Mononuclear cell (primary cell): Measurements from ENCODE around the gene PLS1. TPM values are rescaled to one million over a fixed set of nuclear protein-coding genes. Genes with fewer than 3 reads are reported as not detected.
"Not testable (repeated sequence)": the region's sequence is repeated elsewhere in the genome, so short reads cannot be mapped to it uniquely, and the experiment has no call there.

Source experiments
- H3K27me3 ChIP-seq: 2 replicates; pipeline ENCODE4 v1.6.0; 2011; ENCODE audit warnings: low read length, control low read depth; ENCODE audit not compliant: insufficient read depth
- H3K4me1 ChIP-seq: 2 replicates; pipeline ENCODE4 v1.5.1; 2011; ENCODE audit warnings: mild to moderate bottlenecking, low read length, control low read depth; ENCODE audit not compliant: insufficient read depth
- H3K4me3 ChIP-seq: 2 replicates; pipeline ENCODE4 v1.5.1; 2011; ENCODE audit warnings: mild to moderate bottlenecking, low read length, moderate library complexity
- H3K9me3 ChIP-seq: 2 replicates; pipeline ENCODE4 v1.5.1; 2011; ENCODE audit warnings: low read depth, mild to moderate bottlenecking, control low read depth, low read length
- total RNA-seq: library from RNA; depleted of rRNA; stranded (reverse); fragments of >200 nt; gene quantifications from one replicate; pipeline ENCODE4 v1.2.3, GENCODE V29; 2012

Gene PLS1
- total RNA-seq, 1 donor = 1.2 TPM

- H3K9me3 ChIP-seq = no peaks in the 10 kb centered on the region
- H3K4me1 ChIP-seq = peaks cover 35% of the 10 kb centered on the region
- no peak overlapping the region for H3K4me3 ChIP-seq
- H3K27me3 ChIP-seq = no peaks in the 10 kb centered on the region
These were observed 16.2 kb upstream of the PLS1 start for GRCh38 chr3:142580061-142580423.

- H3K4me1 ChIP-seq = peaks cover 27% of the 10 kb centered on the region
- H3K27me3 ChIP-seq, H3K4me3 ChIP-seq, H3K9me3 ChIP-seq: not testable (repeated sequence)
These were observed 15.1 kb upstream of the PLS1 start for GRCh38 chr3:142581070-142581469.

DNA sequence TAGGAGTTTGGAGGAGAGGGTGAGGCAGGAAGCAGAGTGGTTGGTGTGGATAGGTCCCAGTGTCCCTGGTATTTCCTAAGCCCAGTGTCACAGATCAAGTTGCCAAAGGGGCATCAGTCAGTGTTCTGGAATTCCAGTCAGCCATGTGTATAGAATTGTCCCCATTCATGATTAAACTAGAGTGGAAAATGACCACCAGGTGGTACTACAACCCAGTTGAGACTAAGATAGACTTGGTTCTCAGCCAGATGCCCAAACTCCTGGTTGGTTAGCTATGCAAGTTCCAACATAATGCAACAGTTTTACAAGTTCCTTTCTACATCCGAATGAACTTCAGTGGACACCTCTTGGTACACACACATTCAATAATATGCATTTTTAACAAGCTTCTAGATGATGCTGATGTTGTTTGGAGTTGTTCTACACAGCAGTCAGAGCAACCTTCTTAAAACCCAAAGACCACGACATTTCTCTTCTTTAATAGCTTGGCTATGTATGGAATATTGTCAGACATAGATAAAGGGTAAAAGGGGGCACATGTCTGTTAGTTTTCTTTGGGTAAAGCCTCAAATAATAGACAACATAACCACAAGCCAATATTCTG, 9.3 kb upstream of the PLS1 start:
- Histone ChIP-seq H3K4me1 (no peaks in the 10 kb centered on the region), H3K9me3 (no peaks in the 10 kb centered on the region), H3K27me3 (no peaks in the 10 kb centered on the region), H3K4me3 (no peak overlapping the region)

DNA sequence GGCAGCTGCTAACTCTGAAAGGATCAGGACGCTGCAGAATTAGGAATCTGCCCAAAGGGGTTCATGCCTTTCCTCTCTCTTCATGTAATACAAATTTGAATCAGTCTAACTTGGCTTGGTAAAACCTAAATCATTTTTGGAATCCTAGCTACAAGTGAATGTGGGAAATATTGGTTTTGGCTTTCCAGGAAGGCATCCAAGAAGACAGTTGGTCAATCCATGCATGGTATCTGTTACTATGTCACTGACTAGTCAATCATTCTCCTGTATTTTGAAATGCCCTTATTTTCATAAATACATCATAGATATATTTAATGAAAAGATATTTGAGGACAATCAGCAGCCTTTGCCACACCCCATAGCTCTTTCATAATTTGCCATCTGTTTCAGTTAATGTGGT, 7.5 kb upstream of the PLS1 start:
- H3K4me3 ChIP-seq = no peak overlapping the region
- H3K4me1 ChIP-seq = no peaks in the 10 kb centered on the region
- H3K9me3 ChIP-seq = no peaks in the 10 kb centered on the region
- no peaks in the 10 kb centered on the region for H3K27me3 ChIP-seq

DNA sequence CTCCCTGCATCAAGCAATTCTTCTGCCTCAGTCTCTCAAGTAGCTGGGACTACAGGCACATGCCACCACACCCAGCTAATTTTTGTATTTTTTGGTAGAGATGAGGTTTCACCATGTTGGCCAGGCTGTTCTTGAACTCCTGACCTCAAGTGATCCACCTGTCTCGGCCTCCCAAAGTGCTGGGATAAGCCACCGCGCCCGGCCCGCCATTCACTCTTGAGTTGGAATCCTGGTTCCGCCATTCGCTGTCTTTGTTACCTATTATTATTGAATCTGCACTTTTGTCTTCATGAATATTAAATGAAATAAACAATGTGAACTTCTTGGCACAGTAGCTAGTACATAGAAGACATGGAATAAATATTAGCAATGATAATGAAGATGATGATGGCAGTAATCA, 3.9 kb upstream of the PLS1 start:
- peaks cover 11% of the 10 kb centered on the region for H3K4me1 ChIP-seq
- not testable (repeated sequence) for H3K4me3 ChIP-seq, H3K27me3 ChIP-seq, H3K9me3 ChIP-seq

GRCh38 chr3:142595141-142595540, 1.1 kb upstream of the PLS1 start:
- no peaks in the 10 kb centered on the region for H3K9me3 ChIP-seq
- no peaks in the 10 kb centered on the region for H3K27me3 ChIP-seq
- H3K4me1 ChIP-seq = peaks cover 11% of the 10 kb centered on the region
- H3K4me3 ChIP-seq = no peak overlapping the region

GRCh38 chr3:142595581-142595950, 627 bp upstream of the PLS1 start:
- Histone ChIP-seq H3K9me3 (no peaks in the 10 kb centered on the region), H3K4me1 (peaks cover 11% of the 10 kb centered on the region), H3K27me3 (no peaks in the 10 kb centered on the region), H3K4me3 (peak overlapping the region; percentile 66)

- Histone ChIP-seq H3K4me1 (peaks cover 11% of the 10 kb centered on the region), H3K4me3 (peak overlapping the region; percentile 66), H3K9me3 (no peaks in the 10 kb centered on the region), H3K27me3 (no peaks in the 10 kb centered on the region)
These were observed 514 bp downstream of the PLS1 start for GRCh38 chr3:142596726-142597088.

- Histone ChIP-seq H3K27me3 (no peaks in the 10 kb centered on the region), H3K4me1 (peaks cover 11% of the 10 kb centered on the region), H3K4me3 (no peak overlapping the region), H3K9me3 (no peaks in the 10 kb centered on the region)
These were observed 1.7 kb downstream of the PLS1 start for GRCh38 chr3:142597906-142598305.

DNA sequence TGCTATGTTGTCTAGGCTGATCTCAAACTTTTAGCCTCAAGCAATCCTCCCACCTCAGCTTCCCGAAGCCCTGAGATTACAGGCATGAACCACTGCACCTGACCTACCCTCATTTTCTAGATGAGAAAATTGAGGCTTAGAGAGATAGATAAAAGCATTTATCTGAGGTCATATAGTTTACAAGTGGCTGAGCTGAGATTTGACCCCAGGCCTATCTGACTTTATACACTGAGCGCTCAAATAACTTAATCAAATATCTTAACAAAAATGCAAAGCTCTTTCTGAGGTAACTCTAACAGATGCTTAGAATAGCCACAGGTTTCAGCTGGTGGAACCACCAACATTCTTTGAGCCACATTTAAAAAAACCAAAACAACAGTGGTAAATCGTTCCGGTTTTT, 5.5 kb downstream of the PLS1 start:
- Histone ChIP-seq H3K4me3 (no peak overlapping the region), H3K27me3 (no peaks in the 10 kb centered on the region), H3K4me1 (peaks cover 2% of the 10 kb centered on the region), H3K9me3 (no peaks in the 10 kb centered on the region)

DNA sequence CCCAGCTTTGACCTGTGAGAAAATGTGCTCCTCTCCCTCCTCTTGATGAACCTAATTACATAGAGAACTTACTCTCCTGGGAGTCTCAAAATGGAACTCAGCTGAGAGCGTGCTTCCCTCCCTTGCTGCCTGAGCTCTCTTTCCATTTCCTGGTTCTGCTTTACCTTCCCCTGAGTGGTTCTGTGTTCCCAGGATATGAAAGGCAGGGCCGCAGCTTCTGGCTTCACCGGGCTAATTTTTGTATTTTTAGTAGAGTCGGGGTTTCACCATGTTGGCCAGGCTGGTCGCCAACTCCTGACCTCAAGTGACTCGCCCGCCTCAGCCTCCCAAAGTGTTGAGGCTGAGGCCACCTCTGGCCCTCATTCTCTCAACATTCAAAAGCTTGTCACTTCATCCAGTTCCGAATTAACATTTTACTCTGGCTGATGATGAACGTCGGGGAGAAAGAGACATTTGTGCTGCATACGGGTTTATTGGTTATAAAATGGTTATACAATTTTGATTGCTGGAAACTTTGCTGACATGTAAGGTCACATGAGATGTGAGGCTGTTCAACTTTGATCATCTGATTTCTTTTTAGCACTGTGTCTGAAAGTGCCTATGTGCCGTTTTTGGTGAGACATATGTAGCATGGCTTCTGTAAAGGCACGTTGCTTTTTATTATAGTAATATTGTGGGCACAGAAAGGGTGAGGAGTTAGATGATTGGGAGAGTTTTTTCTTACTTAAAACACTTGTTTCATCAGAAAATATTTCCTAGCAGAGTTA, 6.6 kb downstream of the PLS1 start:
- Histone ChIP-seq H3K9me3 (no peaks in the 10 kb centered on the region), H3K27me3 (no peaks in the 10 kb centered on the region), H3K4me3 (no peak overlapping the region), H3K4me1 (no peaks in the 10 kb centered on the region)

DNA sequence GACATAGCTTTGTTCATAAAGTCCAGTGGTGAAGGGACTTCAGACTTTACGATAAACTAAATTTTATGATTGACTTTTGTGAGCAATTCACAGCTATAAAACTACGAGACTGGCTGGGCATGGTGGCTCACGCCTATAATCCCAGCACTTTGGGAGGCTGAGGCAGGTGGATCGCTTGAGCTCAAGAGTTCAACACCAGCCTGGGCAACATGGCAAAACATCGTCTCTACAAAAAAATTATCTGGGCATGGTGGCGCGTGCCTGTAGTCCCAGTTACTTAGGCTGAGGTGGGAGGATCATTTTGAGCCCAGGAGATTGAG, 7.2 kb downstream of the PLS1 start:
- H3K4me1 ChIP-seq, H3K4me3 ChIP-seq, H3K9me3 ChIP-seq, H3K27me3 ChIP-seq: not testable (repeated sequence)

GRCh38 chr3:142604940-142605339, 8.7 kb downstream of the PLS1 start:
- Histone ChIP-seq H3K9me3 (no peaks in the 10 kb centered on the region), H3K4me3 (no peak overlapping the region), H3K27me3 (no peaks in the 10 kb centered on the region), H3K4me1 (no peaks in the 10 kb centered on the region)

DNA sequence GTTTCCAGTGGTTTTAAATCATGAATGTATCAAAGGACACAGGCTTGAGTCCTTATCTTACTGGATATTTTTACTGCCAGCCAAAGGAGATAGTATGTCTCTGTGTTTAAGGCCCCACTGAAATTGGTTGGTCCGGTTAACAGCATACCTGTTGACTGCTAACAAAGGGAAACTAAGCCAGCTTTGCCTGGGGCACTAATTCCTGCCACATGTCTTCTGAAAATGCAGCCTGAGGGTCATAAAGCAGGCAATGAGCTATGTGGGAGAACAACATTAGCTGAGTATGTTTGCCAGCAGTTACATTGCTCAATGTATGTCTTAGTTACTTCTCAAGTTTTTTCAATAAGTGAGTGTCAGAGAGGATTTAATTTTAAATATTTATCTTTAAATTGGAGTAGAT, 12.4 kb downstream of the PLS1 start:
- Histone ChIP-seq H3K9me3 (no peaks in the 10 kb centered on the region), H3K4me1 (no peaks in the 10 kb centered on the region), H3K27me3 (no peaks in the 10 kb centered on the region), H3K4me3 (no peak overlapping the region)

DNA sequence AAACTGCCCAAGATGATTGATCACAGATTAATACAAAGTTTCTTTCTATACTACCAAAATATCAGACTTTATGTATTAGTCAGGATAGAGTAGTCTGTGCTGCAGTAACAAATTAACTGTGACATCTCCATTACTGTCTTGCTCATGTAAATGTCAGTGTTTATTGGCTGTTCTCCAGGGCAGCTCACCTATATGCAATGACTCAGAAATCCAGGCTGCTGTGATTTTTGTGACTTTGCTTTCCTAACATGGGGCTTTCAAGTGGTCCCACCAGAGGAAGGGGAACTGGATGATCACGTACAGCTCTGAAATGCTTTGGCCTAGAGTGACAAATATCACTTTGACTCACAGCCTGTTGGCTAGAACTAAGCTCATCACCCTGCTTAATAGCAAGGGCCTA, 12.9 kb downstream of the PLS1 start:
- Histone ChIP-seq H3K27me3 (no peaks in the 10 kb centered on the region), H3K9me3 (no peaks in the 10 kb centered on the region), H3K4me1 (no peaks in the 10 kb centered on the region), H3K4me3 (no peak overlapping the region)

DNA sequence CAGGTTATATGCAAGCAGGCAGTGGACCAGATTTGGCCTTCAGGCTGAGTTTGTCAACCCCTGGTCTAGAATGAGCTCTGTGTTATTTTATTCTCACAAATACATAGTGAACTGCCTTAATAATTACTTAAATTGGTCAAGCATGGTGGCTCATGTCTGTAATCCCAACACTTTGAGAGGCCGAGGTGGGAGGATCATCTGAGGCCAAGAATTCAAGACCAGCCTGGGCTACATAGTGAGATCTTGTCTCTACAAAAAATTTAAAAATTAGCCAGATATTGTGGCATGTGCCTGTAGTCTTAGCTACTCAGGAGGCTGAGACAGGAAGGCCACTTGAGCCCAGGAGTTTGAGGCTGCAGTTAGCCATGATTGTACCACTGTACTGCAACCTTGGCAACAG, 15.0 kb downstream of the PLS1 start:
- H3K9me3 ChIP-seq = no peaks in the 10 kb centered on the region
- H3K4me1 ChIP-seq = no peaks in the 10 kb centered on the region
- no peak overlapping the region for H3K4me3 ChIP-seq
- no peaks in the 10 kb centered on the region for H3K27me3 ChIP-seq
